Skeletal muscle satellite cell (primary cell): ENCODE results near the gene FTSJ1.
A peak's percentile ranks its signal among the peaks of the same experiment; 100 is the strongest.

ENCODE experiments used
- H3K27me3 ChIP-seq: 2 replicates; pipeline ENCODE4 v1.7.0; 2013; ENCODE audit warnings: low read length; ENCODE audit not compliant: control insufficient read depth, insufficient read depth
- H3K36me3 ChIP-seq: 2 replicates; pipeline ENCODE4 v1.7.0; 2013; ENCODE audit warnings: mild to moderate bottlenecking, control low read depth, low read length; ENCODE audit not compliant: insufficient read depth
- H3K4me1 ChIP-seq: 2 replicates; pipeline ENCODE4 v1.7.0; 2013; ENCODE audit warnings: low read length; ENCODE audit not compliant: control insufficient read depth, insufficient read depth
- H3K4me2 ChIP-seq: 2 replicates; pipeline ENCODE4 v1.7.0; 2013; ENCODE audit warnings: mild to moderate bottlenecking, low read length
- H3K4me3 ChIP-seq: 2 replicates; pipeline ENCODE4 v1.7.0; 2013; ENCODE audit warnings: low read length
- H3K9ac ChIP-seq: 2 replicates; pipeline ENCODE4 v1.7.0; 2013; ENCODE audit warnings: mild to moderate bottlenecking, low read depth, low read length, moderate library complexity
- H3K9me3 ChIP-seq: replicated peaks from 2 replicates; pipeline ENCODE4 v1.7.0; 2013; ENCODE audit warnings: mild to moderate bottlenecking, control low read depth, low read length

The FTSJ1 gene

GRCh38 chrX:48531358-48531959 lies 55.5 kb downstream of the FTSJ1 start:
- peak overlapping the region; percentile 6 for H3K4me2 ChIP-seq
- H3K9me3 ChIP-seq = no peaks in the 10 kb centered on the region
- H3K36me3 ChIP-seq = peaks cover 14% of the 10 kb centered on the region
- H3K27me3 ChIP-seq = no peaks in the 10 kb centered on the region
- H3K4me3 ChIP-seq = no peak overlapping the region
- peak overlapping the region; percentile 44 for H3K9ac ChIP-seq
- H3K4me1 ChIP-seq = peaks cover 22% of the 10 kb centered on the region

DNA sequence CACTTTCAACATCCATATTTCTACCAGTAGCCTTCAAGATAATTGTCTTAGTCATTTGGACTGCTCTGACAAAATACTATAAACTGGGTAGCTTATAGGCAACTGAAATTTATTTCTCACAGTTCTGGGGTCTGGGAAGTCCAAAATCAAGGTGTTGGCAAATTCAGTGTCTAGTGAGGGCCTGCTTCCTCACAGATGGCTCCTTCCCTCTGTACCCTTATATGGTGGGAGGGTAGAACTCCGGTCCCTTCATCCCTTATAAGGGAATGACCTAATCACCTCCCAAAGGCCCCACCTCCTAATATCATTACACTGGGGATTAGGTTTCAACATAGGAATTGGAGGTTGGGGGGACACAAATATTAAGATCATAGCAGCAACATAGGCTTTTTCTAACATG lies 56.2 kb downstream of the FTSJ1 start:
- Histone ChIP-seq H3K27me3 (no peaks in the 10 kb centered on the region), H3K4me3 (no peak overlapping the region), H3K4me2 (no peak overlapping the region), H3K4me1 (peaks cover 22% of the 10 kb centered on the region), H3K36me3 (peaks cover 8% of the 10 kb centered on the region), H3K9ac (peak overlapping the region; percentile 24), H3K9me3 (no peaks in the 10 kb centered on the region)

DNA sequence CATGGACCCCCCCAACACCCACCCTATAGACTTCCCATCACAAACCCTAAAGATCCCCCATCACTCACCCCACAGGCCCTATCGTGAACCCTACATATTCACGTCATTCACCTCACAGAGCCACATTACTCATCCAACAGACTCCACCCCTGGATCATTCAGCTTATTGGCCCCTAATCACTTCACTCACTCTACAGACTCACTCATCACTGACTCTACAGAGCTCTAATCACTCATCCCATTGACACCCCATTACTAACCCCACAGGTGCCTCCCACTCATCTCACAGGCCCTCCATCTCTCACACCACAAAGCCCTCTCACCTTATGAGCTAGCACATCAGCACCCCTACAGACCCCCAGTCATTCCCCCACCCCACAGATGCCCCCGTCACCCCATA lies 57.2 kb downstream of the FTSJ1 start:
- H3K27me3 ChIP-seq = no peaks in the 10 kb centered on the region
- no peak overlapping the region for H3K9ac ChIP-seq
- no peak overlapping the region for H3K4me3 ChIP-seq
- H3K36me3 ChIP-seq = peaks cover 3% of the 10 kb centered on the region
- H3K9me3 ChIP-seq = no peaks in the 10 kb centered on the region
- H3K4me2 ChIP-seq = no peak overlapping the region
- peaks cover 22% of the 10 kb centered on the region for H3K4me1 ChIP-seq
